Type B pancreatic cell (in vitro differentiated cells): ENCODE data around the gene SHB. TPM values are rescaled to one million over a fixed set of nuclear protein-coding genes. Genes with fewer than 3 reads are reported as not detected.

ENCODE experiments used
- DNase-seq: peaks from one replicate; pipeline ENCODE4 v3.0.0; 2021; ENCODE audit warnings: mixed read lengths; ENCODE audit not compliant: unreplicated experiment; ENCODE audit errors: extremely low spot score
- H3K27ac Mint-ChIP-seq: 2 replicates; pipeline ENCODE4 v1.8.0; 2021; ENCODE audit warnings: mild to moderate bottlenecking, mixed read lengths
- H3K27me3 Mint-ChIP-seq: 2 replicates; pipeline ENCODE4 v1.8.0; 2021; ENCODE audit warnings: mixed read lengths
- H3K36me3 Mint-ChIP-seq: 2 replicates; pipeline ENCODE4 v1.8.0; 2021; ENCODE audit warnings: mixed read lengths
- H3K4me1 Mint-ChIP-seq: one replicate; pipeline ENCODE4 v1.8.0; 2021; ENCODE audit warnings: mixed read lengths; ENCODE audit not compliant: unreplicated experiment
- H3K4me3 Mint-ChIP-seq: 2 replicates; pipeline ENCODE4 v1.8.0; 2021; ENCODE audit warnings: mild to moderate bottlenecking, mixed read lengths
- H3K9me3 Mint-ChIP-seq: 2 replicates; pipeline ENCODE4 v1.8.0; 2021; ENCODE audit warnings: mixed read lengths
- CTCF ChIP-seq: fragments of 200-600 bp; sonication (generic); conservative IDR thresholded peaks from 2 replicates; pipeline ENCODE4 v1.5.0; 2021; ENCODE audit warnings: antibody characterized with exemption, mild to moderate bottlenecking
- total RNA-seq: library from RNA; stranded (reverse); gene quantifications from 2 replicates; pipeline ENCODE4 v1.2.1, GENCODE V29; 2021; ENCODE audit warnings: low replicate concordance

Gene SHB
- total RNA-seq, 1 donor from 2014 or later = 14.4 TPM

GRCh38 chr9:38007016-38007415 lies 62.0 kb downstream of the SHB start:
- H3K27ac Mint-ChIP-seq = peak overlapping the region; percentile 92
- H3K9me3 Mint-ChIP-seq = no peaks in the 10 kb centered on the region
- no peak for TF ChIP-seq CTCF
- no peak overlapping the region for H3K4me3 Mint-ChIP-seq
- no peaks in the 10 kb centered on the region for H3K27me3 Mint-ChIP-seq
- H3K4me1 Mint-ChIP-seq = peaks cover 34% of the 10 kb centered on the region
- no peak for DNase-seq
- H3K36me3 Mint-ChIP-seq = no peaks in the 10 kb centered on the region

GRCh38 chr9:38006163-38006562 lies 62.9 kb downstream of the SHB start:
- Mint-ChIP-seq H3K27me3 (no peaks in the 10 kb centered on the region), H3K4me1 (peaks cover 34% of the 10 kb centered on the region), H3K4me3 (no peak overlapping the region), H3K36me3 (no peaks in the 10 kb centered on the region), H3K9me3 (no peaks in the 10 kb centered on the region), H3K27ac (peak overlapping the region; percentile 92)
- no peak for DNase-seq
- TF ChIP-seq CTCF = no peak

- no peak for DNase-seq
- Mint-ChIP-seq H3K36me3 (no peaks in the 10 kb centered on the region), H3K27me3 (no peaks in the 10 kb centered on the region), H3K27ac (no peak overlapping the region), H3K4me1 (peaks cover 35% of the 10 kb centered on the region), H3K4me3 (no peak overlapping the region), H3K9me3 (no peaks in the 10 kb centered on the region)
- TF ChIP-seq CTCF = no peak
Observed at GRCh38 chr9:38004809-38005560, 64.0 kb downstream of the SHB start.

- Mint-ChIP-seq H3K27ac (peak overlapping the region; percentile 26), H3K4me3 (no peak overlapping the region), H3K4me1 (peaks cover 37% of the 10 kb centered on the region), H3K27me3 (no peaks in the 10 kb centered on the region), H3K36me3 (no peaks in the 10 kb centered on the region), H3K9me3 (no peaks in the 10 kb centered on the region)
- no peak for DNase-seq
- TF ChIP-seq CTCF = no peak
Observed at GRCh38 chr9:38003946-38004808, 64.8 kb downstream of the SHB start.

GRCh38 chr9:38003230-38003629 lies 65.8 kb downstream of the SHB start:
- no peaks in the 10 kb centered on the region for H3K27me3 Mint-ChIP-seq
- peak overlapping the region; percentile 26 for H3K27ac Mint-ChIP-seq
- TF ChIP-seq CTCF = no peak
- no peaks in the 10 kb centered on the region for H3K9me3 Mint-ChIP-seq
- H3K36me3 Mint-ChIP-seq = no peaks in the 10 kb centered on the region
- peaks cover 34% of the 10 kb centered on the region for H3K4me1 Mint-ChIP-seq
- no peak overlapping the region for H3K4me3 Mint-ChIP-seq
- DNase-seq = no peak
